ENCODE data around the gene UBL7.

The UBL7 gene

DNA sequence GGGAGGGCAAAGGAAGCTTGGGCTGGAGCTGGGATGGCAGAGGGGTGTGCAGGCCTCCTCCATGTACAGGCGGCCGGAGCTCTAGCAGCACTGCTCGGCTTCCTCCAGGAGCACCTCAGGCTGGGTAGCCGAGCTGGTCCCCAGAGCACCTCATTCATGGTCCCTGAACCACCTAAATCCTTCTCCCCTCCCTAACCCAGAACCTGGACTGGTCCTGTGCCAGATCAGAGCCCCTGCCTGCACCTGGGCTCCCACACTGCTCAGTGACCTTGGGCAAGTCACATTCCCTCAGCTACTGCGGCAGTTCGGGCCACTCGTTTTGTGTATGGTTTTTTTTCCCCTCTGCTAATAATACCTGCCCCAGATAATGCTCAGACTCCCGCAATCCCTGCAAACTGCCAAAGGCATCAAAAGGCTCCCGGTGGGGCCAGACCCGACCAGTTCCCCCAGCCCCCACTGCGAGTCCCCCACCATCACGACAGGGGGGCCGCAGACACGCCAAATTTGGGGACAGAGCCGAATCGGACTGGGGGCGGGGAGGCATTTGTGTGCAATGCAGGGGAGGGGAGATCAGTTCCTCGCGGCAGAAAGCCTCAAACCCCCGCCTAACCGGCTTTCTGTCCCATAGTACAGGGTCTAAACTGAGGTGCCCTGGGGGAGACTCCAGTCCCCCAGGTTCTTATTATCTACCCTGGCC, 28.5 kb downstream of the UBL7 start:
- no peaks in the 10 kb centered on the region for H3K9me3 ChIP-seq
- peaks cover 15% of the 10 kb centered on the region for H3K27me3 ChIP-seq
- peak overlapping the region; percentile 23; the same call in 1 of the 2 replicates for H3K4me3 ChIP-seq (ENCODE audit: low read depth, low read length)
- peaks cover 3% of the 10 kb centered on the region for H3K4me1 ChIP-seq
- no peaks in the 10 kb centered on the region for H3K36me3 ChIP-seq
- TF ChIP-seq, protein P1, sequence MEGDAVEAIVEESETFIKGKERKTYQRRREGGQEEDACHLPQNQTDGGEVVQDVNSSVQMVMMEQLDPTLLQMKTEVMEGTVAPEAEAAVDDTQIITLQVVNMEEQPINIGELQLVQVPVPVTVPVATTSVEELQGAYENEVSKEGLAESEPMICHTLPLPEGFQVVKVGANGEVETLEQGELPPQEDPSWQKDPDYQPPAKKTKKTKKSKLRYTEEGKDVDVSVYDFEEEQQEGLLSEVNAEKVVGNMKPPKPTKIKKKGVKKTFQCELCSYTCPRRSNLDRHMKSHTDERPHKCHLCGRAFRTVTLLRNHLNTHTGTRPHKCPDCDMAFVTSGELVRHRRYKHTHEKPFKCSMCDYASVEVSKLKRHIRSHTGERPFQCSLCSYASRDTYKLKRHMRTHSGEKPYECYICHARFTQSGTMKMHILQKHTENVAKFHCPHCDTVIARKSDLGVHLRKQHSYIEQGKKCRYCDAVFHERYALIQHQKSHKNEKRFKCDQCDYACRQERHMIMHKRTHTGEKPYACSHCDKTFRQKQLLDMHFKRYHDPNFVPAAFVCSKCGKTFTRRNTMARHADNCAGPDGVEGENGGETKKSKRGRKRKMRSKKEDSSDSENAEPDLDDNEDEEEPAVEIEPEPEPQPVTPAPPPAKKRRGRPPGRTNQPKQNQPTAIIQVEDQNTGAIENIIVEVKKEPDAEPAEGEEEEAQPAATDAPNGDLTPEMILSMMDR (IDR thresholded peaks at IDR 0.05; ENCODE audit: low read depth, low read length) = no peak
- DNase-seq = no peak

DNA sequence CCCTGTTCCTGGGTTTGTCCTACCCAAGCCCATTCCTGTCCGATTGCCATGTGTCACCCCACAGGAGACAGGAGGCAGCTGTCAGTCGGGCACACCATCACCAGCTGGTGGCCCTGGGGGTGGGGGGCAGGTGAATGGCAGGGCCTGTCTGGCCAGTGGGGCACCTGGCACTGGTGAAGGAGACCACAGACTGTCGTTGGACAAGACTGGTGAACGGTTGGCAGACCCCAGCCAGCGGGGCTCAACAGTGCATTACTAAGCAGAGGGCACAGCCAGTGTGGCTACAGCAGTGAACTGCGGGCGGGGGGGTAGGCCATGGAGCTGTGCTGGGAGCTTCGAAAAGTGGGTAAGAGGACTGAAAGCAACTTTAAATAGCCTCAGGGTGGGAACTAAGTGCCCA, 29.3 kb downstream of the UBL7 start:
- no peak for DNase-seq
- peaks cover 3% of the 10 kb centered on the region for H3K4me1 ChIP-seq
- H3K4me3 ChIP-seq (ENCODE audit: low read depth, low read length) = no peak overlapping the region
- TF ChIP-seq, protein P1 (IDR thresholded peaks at IDR 0.05; ENCODE audit: low read depth, low read length) = no peak
- H3K36me3 ChIP-seq = no peaks in the 10 kb centered on the region
- no peaks in the 10 kb centered on the region for H3K9me3 ChIP-seq
- peaks cover 15% of the 10 kb centered on the region for H3K27me3 ChIP-seq

DNA sequence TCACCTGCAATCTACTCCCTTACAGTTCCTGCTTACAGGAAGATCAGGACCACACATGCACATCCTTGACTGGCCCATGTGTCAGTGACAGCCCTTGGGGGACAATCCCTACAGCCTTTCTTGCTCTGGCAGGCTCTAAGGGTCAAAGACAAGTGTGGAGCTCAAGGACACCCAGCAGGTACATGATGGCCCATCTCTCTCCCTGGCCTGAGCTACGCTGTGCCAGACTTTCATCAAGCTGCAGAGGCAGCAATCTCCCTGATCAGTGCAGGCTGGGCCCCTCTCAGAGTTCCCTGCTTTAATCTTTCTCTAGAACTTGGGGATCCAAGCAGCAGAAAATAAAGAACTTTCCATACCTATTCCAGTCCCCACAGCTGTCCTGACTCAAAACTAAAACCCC, 29.8 kb downstream of the UBL7 start:
- Histone ChIP-seq H3K9me3 (no peaks in the 10 kb centered on the region), H3K27me3 (peaks cover 15% of the 10 kb centered on the region), H3K4me1 (peaks cover 3% of the 10 kb centered on the region), H3K4me3 (ENCODE audit: low read depth, low read length) (no peak overlapping the region), H3K36me3 (no peaks in the 10 kb centered on the region)
- TF ChIP-seq, protein P1 (IDR thresholded peaks at IDR 0.05; ENCODE audit: low read depth, low read length) = no peak
- no peak for DNase-seq

DNA sequence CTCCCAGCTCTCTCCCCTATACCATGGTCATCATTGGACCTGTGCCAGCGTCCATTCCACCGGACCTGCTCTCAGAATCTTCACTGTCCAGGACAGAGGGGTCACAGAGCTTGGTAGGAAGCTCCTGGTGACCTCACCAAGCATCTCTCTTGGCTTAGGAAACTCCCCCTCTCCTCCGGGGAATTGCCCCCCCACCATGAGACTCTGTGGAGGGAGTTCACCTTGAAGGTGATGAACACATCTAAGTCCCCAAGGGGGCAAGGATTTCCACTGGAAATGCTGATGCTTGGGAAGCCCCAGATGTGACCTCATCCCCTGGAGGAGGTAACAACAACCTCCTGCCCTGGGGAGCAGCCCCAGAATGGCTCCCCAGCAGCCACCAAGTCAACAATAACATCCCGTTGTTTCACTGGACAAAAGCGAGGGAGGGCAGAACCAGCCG, 30.4 kb downstream of the UBL7 start:
- no peak overlapping the region for H3K4me3 ChIP-seq (ENCODE audit: low read depth, low read length)
- TF ChIP-seq, protein P1 (IDR thresholded peaks at IDR 0.05; ENCODE audit: low read depth, low read length) = no peak
- no peaks in the 10 kb centered on the region for H3K9me3 ChIP-seq
- H3K27me3 ChIP-seq = peaks cover 15% of the 10 kb centered on the region
- H3K4me1 ChIP-seq = peaks cover 3% of the 10 kb centered on the region
- H3K36me3 ChIP-seq = no peaks in the 10 kb centered on the region
- DNase-seq = no peak

DNA sequence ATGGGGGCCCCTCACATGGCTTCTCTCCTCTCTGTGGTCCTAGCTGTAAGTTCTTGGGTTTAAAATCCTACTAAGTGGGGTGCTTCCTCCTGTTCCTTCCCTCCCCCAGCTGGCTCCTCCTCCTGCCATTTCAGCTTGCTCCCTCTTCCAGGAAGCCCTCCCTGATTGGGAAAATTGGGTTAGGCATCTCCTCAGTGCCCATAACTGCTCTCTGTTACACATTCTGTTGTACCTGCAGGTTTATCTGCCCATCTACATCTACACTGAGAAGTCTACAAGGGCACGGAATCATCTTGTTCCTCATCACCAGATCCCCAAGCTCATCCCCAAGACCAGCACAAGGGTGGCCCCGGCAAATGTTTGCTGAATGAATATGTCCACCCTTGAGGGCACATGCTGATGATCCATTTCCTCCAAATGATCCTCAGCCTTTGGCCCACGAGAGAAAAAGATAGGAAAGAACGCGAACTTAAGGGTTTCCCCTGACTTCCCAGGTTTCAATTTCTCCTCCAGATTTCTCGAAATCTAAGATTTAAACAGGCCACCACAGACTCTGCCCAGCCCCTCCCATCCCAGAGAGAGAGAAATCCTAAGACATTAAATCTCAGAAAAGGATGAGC, 31.1 kb downstream of the UBL7 start:
- Histone ChIP-seq H3K36me3 (no peaks in the 10 kb centered on the region), H3K4me1 (peaks cover 3% of the 10 kb centered on the region), H3K4me3 (ENCODE audit: low read depth, low read length) (no peak overlapping the region), H3K27me3 (peaks cover 15% of the 10 kb centered on the region), H3K9me3 (no peaks in the 10 kb centered on the region)
- DNase-seq = no peak
- TF ChIP-seq, protein P1 (IDR thresholded peaks at IDR 0.05; ENCODE audit: low read depth, low read length) = no peak
